GM18526 (cell line): Measurements from ENCODE around the gene TPI1.

Experiments
- POLR2A ChIP-seq: IDR thresholded peaks from 3 replicates; pipeline ENCODE4 v1.6.1; 2011; ENCODE audit not compliant: insufficient read length; ENCODE audit errors: extremely low read depth

TPI1 gene

GRCh38 chr12:6836851-6837250, 30.5 kb upstream of the TPI1 start:
- TF ChIP-seq POLR2A, result no peak

DNA sequence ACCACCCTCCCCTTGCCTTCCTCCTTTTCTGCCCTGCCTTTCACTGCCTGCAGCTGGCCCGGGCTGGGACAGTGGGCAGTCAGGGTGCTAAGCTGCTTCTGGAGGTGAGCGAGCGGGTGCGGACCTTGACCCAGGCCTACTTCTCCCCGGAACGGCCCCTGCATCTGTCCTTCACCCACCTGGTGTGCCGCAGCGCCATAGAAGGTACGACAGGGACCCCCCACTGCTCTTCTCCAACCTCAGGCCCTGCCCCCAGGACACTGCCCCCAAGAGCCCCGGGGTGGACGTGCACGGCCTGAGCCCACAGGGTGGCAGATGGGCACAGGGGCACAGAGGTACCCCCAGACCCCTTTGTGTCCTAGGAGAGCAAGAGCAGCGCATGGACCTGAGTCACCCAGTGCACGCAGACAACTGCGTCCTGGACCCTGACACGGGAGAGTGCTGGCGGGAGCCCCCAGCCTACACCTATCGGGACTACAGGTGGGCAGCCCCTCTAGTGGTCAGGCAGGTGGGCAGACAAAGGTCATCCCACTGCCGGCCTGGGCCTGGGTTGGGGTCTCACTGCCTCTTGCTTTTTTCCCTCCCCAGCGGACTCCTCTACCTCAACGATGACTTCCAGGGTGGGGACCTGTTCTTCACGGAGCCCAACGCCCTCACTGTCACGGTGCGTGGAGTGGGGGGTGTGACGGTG, 29.8 kb upstream of the TPI1 start:
- no peak for TF ChIP-seq POLR2A

DNA sequence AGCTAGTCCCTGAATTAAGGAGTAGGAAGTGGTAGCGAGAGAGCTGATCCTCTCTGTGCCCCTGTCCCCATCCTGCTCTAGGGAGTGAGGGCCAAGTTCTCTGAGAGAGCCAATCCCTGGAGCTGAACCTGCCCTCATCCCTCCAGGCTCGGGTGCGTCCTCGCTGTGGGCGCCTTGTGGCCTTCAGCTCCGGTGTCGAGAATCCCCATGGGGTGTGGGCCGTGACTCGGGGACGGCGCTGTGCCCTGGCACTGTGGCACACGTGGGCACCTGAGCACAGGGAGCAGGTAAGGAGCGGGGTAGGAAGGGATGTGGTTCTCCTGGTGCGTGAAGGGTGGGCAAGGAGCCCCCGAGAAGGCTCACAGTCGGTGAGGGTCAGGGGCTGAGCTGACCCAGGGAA, 28.5 kb upstream of the TPI1 start:
- TF ChIP-seq POLR2A, result no peak

DNA sequence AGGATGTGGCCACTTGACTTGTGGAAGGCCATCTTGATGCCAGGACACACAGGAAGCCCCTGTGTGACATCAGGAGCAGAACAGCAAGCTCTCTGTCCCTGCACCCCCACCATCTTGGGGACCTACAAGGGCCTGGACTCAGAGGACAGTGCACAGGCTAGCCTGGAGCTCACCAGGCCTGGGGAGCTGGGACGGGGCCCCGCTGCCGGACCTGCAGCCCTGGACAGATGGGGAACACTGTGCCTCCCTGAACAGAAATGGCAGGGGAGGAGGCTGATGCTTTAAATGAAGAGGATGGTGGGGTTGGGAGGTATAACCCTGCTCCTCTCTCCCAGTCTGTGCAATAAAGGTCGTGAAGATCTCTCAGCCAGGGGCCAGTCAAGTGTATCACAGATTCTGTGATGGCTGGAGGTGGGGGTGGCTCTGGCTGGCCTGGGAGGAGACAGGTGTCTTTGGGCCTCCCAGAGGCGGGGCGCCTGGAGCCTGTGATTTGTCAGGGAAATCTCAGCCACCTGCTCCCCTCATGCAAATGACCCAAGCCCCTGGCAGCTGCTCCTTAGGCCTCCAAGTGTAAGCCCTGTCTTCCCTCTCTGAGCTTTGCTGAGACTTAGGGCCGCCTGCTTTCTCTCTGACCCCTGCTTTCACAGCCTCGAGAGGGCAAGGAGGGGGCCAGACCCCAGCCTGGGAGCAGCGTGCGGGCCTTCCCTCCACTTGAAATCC, 27.7 kb upstream of the TPI1 start:
- TF ChIP-seq POLR2A, result peak; percentile 36

DNA sequence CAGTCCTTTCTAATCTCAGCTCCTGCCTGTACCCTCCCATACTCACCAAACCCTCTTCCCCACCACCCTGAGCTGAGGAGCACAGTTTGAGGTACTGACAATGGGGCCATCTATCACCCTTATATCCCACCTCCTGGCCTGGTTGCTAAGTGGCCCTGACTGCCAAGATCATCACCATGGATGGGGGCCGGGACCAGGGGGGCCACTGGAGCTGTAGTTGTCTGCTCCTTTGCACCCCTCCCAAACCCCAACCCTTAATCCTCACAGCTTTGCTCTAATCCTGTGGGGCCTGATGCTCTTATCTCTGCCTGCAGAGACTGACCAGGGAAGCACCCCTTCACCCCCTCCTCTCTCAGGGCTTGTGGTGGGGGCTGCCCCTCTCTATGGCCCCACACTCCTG, 27.0 kb upstream of the TPI1 start:
- no peak for TF ChIP-seq POLR2A

DNA sequence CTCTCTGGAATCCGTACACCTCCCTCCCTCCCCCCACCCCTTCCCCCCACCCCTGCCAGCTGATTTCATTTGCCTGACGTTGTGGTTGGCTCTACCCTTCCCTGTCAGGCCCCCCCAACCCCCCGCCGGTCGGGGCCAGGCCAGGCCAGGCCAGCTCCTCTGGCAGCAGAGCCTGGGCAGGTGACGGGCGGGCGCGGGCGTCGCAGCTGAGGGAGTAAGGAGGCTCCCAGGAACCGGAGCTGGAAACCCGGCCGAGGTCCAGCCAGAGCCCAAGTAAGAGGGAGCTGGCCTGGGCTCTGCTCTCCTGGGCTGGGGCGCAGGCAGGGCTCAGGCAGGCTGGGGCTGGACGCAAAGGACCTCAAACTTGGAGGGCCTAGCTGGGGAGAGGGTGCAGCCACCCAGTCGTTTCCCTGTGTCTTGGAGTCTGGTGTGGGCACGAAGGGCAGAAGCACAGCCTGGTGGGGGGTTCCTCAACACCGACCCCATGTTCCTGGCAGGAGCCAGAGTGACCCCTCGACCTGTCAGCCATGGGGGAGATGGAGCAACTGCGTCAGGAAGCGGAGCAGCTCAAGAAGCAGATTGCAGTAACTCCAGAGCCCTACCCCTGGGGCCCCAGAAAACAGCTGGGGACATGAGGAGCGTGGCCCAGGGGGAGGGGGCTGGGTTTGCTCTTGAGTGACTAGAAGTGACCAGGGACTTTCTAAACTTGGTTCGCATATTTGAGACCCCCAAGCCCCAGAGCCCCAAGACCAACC, 26.4 kb upstream of the TPI1 start, which contains the start of gene GNB3:
TSS of gene GNB3 (plus strand) at position 165 of the 755 bp plus-strand sequence. CDS start at position 528, 363 bp downstream.
- no peak for TF ChIP-seq POLR2A

- no peak for TF ChIP-seq POLR2A
Measured at GRCh38 chr12:6842075-6842474, 25.3 kb upstream of the TPI1 start.

DNA sequence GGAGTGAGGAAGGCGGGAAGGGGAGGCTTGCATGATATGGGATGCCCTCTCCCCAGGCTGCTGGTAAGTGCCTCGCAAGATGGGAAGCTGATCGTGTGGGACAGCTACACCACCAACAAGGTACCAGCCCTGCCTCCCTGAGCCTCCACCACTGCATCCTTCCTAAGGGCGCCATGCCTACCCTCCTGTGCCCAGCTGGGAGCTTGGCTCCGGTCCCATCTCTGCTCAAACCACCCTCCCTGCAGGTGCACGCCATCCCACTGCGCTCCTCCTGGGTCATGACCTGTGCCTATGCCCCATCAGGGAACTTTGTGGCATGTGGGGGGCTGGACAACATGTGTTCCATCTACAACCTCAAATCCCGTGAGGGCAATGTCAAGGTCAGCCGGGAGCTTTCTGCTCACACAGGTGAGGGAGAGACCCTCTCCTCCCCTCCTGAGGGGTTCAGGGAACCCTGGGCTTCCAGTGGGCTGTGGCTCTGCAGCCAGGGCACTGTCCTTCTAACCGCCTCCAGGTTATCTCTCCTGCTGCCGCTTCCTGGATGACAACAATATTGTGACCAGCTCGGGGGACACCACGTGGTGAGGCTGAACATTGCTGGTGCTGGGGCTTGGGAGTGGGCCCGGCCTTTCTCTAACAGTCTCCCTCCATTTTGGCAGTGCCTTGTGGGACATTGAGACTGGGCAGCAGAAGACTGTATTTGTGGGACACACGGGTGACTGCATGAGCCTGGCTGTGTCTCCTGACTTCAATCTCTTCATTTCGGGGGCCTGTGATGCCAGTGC, 24.0 kb upstream of the TPI1 start:
- TF ChIP-seq POLR2A, result no peak

DNA sequence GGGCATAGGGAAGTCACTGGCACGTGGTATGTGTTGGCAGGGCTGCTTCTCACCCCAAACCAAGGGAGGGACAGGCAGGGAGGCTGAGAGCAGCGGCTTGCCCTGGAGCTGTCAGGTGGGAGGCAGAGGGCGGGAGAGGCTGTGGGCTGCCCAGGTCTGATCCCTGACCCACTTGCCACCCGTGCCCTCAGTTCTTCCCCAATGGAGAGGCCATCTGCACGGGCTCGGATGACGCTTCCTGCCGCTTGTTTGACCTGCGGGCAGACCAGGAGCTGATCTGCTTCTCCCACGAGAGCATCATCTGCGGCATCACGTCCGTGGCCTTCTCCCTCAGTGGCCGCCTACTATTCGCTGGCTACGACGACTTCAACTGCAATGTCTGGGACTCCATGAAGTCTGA, 21.9 kb upstream of the TPI1 start:
- no peak for TF ChIP-seq POLR2A

DNA sequence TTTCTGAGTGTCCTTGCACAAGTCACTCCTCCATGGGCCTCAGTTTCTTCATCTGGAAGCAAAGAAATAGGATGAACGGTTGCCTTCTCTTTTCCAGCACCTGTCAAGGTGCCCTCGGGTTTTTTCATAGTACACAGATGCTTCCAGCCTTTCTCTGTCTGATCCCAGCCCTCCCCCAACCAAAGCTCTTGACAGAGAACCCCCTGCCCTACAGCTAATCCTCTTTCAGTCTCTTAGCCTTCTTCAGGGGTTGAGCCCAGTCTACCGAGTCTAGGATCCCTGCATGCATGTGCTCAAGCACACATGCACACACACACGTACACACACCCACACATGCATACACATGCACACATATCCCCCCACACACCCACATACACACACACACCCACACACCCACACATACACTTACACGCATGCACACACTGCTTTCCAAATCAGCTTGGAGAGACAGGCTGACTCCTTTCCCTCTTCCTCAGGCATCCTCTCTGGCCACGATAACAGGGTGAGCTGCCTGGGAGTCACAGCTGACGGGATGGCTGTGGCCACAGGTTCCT, 20.9 kb upstream of the TPI1 start:
- no peak for TF ChIP-seq POLR2A

DNA sequence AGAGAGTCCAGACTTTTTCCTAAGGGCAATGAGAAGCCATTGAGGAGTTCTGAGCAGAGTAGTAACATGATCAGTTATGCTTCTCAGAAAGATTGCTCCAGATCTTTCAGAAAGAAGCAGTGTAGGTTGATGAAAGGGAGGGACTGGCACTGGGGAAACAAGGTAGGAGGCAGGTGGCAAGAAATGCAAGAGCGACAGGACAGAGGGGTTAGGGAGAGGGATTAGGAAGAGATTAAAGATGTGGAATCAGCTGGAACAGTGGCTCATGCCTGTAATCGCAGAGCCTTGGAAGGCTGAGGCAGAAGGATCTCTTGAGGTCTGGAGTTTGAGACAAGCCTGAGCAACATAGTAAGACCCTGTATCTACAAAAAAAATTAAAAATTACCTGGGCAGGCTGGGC, 19.7 kb upstream of the TPI1 start:
- no peak for TF ChIP-seq POLR2A

DNA sequence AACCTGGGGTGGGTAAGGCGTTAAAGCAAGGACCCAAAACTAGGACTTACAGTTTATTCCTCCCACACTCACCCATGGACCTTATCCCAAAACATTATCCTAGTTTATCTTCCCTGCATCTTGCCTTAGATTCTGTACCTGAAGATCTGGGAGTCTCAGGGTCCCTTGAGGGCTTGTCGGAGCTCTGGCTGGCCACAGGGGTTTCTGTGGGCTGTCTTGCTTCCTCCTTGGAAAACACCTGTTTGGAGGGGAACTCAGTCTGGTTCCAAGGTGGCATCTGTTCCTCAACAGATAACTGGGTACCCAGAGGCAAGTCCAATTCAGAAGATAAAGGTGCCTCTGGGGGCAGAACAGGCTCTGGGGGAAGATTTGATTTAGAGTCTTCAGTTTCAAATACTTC, 17.9 kb upstream of the TPI1 start:
- TF ChIP-seq POLR2A, result no peak

DNA sequence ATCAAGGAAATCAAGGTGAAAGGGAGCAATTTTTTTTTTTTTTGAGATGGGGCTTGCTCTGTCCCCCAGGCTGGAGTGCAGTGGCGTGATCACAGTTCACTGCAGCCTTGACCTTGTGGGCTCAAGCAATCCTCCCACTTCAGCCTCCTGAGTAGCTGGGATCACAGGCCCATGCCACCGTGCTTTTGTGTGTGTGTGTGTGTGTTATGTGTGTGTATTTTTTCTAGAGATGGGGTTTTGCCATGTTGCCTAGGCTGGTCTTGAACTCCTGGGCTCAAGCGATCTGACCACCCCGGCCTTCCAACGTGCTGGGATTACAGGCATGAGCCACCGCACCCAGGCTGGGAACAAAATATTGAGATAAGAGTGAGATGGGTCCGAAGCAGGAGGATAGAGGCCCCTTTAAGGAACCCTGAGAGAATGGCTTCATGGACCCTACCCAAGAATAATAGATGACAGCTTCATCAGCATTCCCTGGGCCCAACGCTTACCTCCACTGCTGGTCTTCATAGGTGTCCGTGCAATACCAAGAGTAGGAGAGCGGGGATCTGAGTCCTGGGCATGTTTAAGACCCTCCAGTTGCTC, 17.3 kb upstream of the TPI1 start:
- TF ChIP-seq POLR2A, result no peak

- TF ChIP-seq POLR2A, result no peak
Measured at GRCh38 chr12:6850796-6851152, 16.6 kb upstream of the TPI1 start.
